NCI-H146 (cell line): ENCODE data around the gene IER3.

Source experiments
- DNase-seq: peaks from one replicate; lab custom pipeline; 2025; lab: John Stamatoyannopoulos, UW

The IER3 gene

GRCh38 chr6:30747902-30748769, 3.8 kb upstream of the IER3 start:
- no peak for DNase-seq

GRCh38 chr6:30747300-30747687, 2.9 kb upstream of the IER3 start:
- DNase-seq, result no peak

GRCh38 chr6:30743099-30744053, 971 bp downstream of the IER3 start:
- no peak for DNase-seq

GRCh38 chr6:30742316-30743098, 1.8 kb downstream of the IER3 start, which contains the start of gene FLOT1:
FLOT1 (minus strand) TSS chr6:30742687; CDS start chr6:30742189, 498 bp downstream.
- DNase-seq, result peak; percentile 96

- no peak for DNase-seq
Measured at GRCh38 chr6:30741789-30742315, 2.5 kb downstream of the IER3 start.

- no peak for DNase-seq
Measured at GRCh38 chr6:30741063-30741779, 3.1 kb downstream of the IER3 start.

GRCh38 chr6:30740540-30740870, 3.8 kb downstream of the IER3 start:
- DNase-seq, result no peak

- DNase-seq, result no peak
Measured at GRCh38 chr6:30738532-30738931, 5.8 kb downstream of the IER3 start.

GRCh38 chr6:30735668-30736314, 8.6 kb downstream of the IER3 start:
- no peak for DNase-seq

GRCh38 chr6:30732237-30732943, 12.0 kb downstream of the IER3 start:
- DNase-seq, result no peak

- peak; percentile 91 for DNase-seq
Measured at GRCh38 chr6:30730601-30731435, 13.5 kb downstream of the IER3 start.

- no peak for DNase-seq
Measured at GRCh38 chr6:30727920-30728553, 16.3 kb downstream of the IER3 start.

- DNase-seq, result no peak
Measured at GRCh38 chr6:30726506-30727413, 17.6 kb downstream of the IER3 start.

- peak; percentile 41 for DNase-seq
Measured at GRCh38 chr6:30725713-30726505, 18.4 kb downstream of the IER3 start.

GRCh38 chr6:30724906-30725667, 19.3 kb downstream of the IER3 start:
- no peak for DNase-seq
